TTC549 (cell line): ENCODE results near the gene CACFD1.
"Not testable (repeated sequence)": the region's sequence is repeated elsewhere in the genome, so short reads cannot be mapped to it uniquely, and the experiment has no call there.

Experiments
- FAIRE-seq: peaks from 2 replicates; lab custom pipeline; 2012; peaks lifted over from hg19 to GRCh38; lab: Jason Lieb, UNC

CACFD1 gene

DNA sequence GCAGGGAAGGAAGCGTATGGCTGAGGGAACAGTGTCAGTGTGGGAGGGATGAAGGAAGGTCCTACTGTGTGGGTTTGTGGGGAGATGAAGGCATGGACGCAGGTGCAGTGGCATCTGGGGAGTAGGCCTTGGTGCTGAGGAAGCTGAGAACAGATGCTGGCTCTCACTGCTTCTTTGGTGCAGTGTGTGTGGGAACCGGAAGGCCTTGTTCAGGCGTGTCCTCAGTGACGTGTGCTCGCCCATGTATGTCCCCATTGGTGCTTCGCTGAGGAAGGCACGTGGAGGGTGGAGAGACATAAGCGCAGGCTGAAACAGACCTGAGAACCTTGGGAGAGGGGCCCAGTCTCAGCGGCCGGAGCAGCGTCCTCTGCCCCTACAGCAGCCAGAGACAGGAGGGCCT lies 18.9 kb upstream of the CACFD1 start:
- FAIRE-seq: no peak

GRCh38 chr9:133441571-133441970 lies 18.2 kb upstream of the CACFD1 start:
- FAIRE-seq: no peak

- no peak for FAIRE-seq
Observed at GRCh38 chr9:133443248-133443647, 16.5 kb upstream of the CACFD1 start.

DNA sequence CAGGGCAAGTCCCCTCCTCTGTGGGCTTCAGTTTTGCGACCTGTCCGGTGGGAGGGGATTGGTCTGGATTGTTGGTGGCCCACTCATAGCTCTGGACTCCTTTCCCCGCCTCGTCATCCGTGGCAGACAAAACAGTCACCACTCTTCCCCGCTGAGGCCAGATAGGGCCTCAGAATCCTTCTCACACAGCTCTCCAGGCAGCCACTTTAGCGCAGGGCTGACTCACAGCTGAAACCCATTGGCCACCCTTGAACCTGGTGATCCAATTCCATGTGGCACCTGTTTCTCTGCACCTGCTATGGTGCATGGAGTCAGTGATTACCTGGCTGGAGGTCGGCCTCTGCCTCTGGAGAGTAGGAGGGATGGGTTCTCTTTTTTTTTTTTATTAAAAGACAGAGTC lies 15.8 kb upstream of the CACFD1 start:
- no peak for FAIRE-seq

DNA sequence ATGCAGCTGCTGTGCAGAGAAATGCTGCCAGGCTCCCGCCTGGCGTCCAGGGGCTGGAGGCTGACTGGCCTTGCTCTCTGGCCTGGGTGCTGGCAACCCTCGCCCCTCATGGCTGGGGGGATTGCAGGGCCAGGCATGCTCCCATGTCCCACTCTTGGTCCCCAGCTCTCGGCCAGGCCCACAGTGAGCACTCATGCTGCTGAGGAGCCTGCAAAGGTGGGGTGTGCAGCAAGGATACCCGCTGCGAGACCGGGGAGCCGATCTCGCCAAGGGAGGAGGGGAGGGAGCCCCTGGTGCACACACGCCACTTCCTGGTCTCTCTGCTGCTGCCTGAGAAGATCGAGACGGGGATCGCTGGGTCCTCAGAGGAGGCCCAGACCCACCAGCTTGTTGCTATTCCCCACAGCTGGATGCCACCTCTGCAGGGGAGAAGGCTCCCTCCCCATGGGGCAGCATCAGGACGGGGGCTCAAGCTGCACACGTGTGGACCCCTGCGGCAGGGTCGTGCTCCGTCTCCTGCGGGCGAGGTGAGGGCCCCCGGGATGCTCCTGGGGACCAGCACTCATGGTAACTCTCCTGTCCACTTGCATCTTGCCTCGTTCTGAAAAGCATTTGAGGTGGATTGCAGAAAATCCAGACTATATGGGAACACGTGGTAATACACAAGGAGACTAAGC lies 14.3 kb upstream of the CACFD1 start:
- no peak for FAIRE-seq

DNA sequence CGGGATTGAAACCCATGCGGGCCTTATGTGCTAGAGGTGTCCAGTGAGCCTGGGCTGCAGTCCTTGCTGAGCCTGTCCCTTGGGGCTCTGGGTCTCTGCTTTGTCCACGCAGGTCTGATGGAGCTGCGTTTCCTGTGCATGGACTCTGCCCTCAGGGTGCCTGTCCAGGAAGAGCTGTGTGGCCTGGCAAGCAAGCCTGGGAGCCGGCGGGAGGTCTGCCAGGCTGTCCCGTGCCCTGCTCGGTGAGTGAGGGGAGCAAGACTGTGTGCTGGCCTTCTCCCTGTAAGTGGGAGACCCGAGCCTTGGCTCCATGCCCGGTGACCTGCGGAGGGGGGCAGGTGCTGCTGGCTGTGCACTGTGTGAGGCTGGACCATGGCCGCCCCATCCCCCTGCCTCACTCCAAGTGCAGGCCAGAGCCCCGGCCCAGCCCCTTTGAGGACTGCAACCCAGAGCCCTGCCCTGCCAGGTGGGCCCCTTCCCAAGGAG lies 11.2 kb upstream of the CACFD1 start:
- FAIRE-seq: no peak

- no peak for FAIRE-seq
Observed at GRCh38 chr9:133449760-133450159, 10.0 kb upstream of the CACFD1 start.

DNA sequence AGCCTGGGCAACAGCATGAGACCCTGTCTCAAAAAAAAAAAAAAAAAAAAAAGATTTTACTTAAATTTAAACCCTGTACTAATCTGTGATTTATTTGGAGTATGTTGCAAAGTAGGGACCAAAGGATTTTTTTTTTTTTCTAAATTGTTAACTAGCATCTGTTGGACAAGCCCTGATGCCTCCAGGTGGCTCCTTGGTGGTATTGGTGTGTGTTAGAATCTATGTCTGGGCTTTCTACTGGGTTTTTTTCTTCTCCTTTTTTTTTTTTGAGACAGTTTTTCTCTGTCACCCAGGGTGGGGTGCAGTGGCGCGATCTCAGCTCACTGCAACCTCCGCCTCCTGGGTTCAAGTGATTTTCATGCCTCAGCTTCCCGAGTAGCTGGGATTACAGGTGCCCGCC lies 7.9 kb upstream of the CACFD1 start:
- not testable (repeated sequence) for FAIRE-seq

DNA sequence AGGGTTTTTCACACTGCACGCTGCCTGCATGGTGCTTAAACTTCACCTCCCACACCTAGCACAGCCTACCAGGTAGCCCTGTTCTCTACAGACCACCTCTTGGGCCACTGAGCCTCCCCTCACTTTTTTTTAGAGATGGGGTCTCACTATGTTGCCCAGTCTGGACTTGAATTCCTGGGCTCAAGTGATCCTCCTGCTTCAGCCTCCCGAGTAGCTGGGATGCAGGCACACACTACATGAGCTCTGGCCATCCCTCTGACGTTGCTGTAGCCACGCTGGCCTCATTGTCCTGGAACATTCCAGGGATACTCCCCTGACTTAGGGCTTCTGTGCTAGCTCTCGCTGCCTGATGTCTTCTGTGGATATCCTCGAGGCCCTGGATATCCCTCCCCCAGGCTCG lies 7.2 kb upstream of the CACFD1 start:
- FAIRE-seq: no peak

GRCh38 chr9:133453651-133454050 lies 6.1 kb upstream of the CACFD1 start:
- no peak for FAIRE-seq

GRCh38 chr9:133454325-133454724 lies 5.5 kb upstream of the CACFD1 start:
- FAIRE-seq: no peak

DNA sequence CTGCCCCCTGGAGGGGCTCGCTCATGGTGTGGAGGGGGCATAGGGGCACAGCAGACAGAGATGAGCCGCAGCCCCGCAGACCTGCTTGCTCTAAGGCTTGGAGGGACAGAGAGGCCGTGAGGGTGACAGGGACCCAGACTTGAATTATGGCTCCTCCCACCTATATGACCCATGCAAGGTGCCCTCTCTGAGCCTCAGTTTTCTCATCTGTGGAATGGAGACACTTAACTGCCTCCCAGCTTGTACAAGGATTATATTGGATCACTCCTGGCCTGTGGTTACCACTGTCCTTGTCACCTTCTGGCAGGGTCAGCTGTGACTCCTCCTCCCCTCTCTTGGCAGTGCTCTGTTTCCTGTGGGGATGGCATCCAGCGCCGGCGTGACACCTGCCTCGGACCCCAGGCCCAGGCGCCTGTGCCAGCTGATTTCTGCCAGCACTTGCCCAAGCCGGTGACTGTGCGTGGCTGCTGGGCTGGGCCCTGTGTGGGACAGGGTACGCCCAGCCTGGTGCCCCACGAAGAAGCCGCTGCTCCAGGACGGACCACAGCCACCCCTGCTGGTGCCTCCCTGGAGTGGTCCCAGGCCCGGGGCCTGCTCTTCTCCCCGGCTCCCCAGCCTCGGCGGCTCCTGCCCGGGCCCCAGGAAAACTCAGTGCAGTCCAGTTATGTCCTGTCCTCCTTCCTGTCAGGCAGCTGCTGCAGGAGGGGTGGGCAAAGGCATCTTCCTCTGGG lies 4.7 kb upstream of the CACFD1 start:
- FAIRE-seq: no peak

- FAIRE-seq: no peak
Observed at GRCh38 chr9:133455936-133456335, 3.8 kb upstream of the CACFD1 start.

DNA sequence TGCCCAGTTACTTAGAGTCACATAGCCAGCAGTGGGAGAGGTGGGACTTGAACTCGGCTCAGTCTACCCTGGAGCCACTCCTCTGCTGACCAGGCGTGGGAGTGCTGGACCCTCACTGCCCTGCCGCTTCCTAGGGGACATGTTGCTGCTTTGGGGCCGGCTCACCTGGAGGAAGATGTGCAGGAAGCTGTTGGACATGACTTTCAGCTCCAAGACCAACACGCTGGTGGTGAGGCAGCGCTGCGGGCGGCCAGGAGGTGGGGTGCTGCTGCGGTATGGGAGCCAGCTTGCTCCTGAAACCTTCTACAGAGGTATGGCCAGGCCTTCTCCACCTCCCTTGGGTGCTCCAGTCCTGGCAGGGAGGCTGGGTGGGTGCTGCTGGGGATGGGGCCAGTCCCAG lies 3.4 kb upstream of the CACFD1 start:
- FAIRE-seq: no peak

DNA sequence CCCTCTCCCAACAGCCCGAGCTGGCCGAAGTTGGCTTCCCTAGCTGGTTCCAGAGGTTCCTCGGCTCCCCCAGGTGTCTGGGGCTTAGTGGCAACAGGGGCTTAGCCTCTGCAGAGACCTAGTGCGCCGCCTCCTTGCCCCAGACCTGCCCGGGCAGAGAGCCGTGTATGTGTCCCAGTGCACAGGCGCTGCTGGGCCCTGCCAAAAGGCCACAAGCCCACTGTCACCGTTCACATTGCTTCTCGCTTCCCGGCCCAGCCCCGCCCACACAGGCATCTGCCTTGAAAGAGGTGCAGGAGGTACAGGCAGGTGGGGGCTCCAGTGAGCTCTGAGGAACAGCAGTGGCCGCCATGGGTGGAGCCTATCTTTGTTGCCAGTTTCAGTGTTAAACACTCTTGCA lies 2.5 kb upstream of the CACFD1 start:
- FAIRE-seq: no peak

DNA sequence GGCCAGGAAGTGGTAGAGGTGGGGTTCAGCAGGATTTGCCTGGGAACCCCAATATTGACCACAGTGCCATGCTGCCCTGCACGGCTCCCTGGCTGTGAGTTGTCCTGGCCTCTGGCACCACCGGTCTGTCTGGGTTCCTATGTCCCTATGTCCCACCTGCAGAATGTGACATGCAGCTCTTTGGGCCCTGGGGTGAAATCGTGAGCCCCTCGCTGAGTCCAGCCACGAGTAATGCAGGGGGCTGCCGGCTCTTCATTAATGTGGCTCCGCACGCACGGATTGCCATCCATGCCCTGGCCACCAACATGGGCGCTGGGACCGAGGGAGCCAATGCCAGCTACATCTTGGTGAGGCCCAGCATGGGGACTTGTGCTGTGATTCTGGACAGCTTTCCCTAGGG lies 2.0 kb upstream of the CACFD1 start:
- no peak for FAIRE-seq

- FAIRE-seq: no peak
Observed at GRCh38 chr9:133458643-133459312, 1.0 kb upstream of the CACFD1 start.

DNA sequence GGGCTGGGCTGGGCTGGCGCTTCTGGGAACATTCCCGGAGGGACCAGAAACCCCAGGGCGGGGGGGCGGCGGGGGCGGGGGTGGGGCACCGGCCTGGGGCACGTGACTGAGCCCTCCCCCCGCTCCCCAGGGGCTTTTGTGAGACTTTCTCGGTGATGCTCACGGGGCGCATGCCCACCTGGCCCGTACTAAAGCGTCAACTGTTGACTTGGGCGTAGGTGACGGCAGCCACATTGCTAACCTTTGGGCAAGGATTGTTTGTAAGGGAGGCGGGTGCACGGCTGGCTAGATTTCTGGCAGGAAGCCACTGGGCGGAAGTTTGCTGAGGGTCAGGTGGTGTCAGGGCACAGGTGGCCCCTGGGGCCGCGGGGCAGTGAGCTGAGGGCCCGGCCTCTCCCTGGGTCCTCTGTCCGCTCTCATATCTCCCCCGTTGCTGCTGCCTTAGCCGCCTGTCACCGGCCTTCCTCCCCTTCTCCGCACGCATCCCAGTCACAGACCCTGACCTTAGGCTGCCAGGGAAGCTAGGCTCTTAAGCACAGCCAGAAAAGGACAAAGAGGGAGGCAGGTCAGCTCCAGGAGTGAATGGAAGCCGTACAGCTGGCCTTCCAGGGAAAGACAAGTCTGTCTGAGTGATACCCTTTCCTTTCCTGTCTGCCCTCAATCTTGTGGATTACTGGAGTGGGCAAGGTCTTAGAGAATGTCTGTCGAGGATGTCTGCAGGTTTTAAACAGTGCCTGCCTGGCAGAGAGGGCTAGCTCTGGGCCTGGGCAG lies 812 bp downstream of the CACFD1 start:
- FAIRE-seq: no peak

GRCh38 chr9:133461975-133462374 lies 2.2 kb downstream of the CACFD1 start:
- no peak for FAIRE-seq

GRCh38 chr9:133463234-133463863 lies 3.6 kb downstream of the CACFD1 start:
- no peak for FAIRE-seq

DNA sequence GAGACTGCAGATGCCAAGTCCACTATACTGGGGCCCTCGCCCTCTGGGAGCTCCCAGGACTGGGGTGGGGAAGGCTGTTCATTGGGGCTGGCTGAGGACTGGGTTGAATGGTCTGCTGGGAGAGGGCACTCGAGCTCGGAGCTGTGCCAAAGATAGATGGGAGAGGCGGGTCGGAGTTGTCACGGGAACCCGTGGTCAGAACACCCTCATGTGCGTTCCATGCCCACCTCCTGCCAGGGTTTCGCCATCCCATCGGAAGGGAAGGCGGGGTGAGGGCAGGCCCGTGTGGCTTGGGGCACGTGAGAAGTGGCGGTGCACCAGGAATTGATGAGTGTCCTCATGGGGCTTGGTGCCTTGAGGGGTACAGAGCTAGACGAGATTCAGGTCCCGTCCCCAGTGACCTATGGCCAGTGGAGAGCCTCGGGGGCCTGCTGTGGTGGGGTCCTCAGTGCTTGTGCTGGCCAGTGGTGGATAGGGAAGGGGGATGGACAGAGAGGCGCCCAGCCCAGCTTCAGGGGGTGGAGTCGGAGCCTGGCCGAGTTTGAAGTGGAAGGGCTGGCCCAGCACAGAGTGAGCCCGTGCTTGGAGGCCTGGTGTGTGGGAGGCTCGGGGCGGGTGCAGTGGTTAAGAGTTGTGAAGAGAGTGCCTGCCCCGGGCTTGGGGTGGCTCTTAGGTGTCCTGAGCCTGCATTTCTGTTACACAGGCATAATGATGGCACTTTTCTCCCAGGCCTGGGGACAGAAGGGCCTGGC lies 4.3 kb downstream of the CACFD1 start:
- no peak for FAIRE-seq
